Amniotic epithelial cell (primary cell): ENCODE measurements around the gene PHLDB3.
A peak's percentile ranks its signal among the peaks of the same experiment; 100 is the strongest.
"Not testable (repeated sequence)": the region's sequence is repeated elsewhere in the genome, so short reads cannot be mapped to it uniquely, and the experiment has no call there.

Experiments
- DNase-seq: peaks from one replicate; pipeline ENCODE4 v3.0.0-alpha.2; 2010; ENCODE audit warnings: low read depth

Gene PHLDB3

DNA sequence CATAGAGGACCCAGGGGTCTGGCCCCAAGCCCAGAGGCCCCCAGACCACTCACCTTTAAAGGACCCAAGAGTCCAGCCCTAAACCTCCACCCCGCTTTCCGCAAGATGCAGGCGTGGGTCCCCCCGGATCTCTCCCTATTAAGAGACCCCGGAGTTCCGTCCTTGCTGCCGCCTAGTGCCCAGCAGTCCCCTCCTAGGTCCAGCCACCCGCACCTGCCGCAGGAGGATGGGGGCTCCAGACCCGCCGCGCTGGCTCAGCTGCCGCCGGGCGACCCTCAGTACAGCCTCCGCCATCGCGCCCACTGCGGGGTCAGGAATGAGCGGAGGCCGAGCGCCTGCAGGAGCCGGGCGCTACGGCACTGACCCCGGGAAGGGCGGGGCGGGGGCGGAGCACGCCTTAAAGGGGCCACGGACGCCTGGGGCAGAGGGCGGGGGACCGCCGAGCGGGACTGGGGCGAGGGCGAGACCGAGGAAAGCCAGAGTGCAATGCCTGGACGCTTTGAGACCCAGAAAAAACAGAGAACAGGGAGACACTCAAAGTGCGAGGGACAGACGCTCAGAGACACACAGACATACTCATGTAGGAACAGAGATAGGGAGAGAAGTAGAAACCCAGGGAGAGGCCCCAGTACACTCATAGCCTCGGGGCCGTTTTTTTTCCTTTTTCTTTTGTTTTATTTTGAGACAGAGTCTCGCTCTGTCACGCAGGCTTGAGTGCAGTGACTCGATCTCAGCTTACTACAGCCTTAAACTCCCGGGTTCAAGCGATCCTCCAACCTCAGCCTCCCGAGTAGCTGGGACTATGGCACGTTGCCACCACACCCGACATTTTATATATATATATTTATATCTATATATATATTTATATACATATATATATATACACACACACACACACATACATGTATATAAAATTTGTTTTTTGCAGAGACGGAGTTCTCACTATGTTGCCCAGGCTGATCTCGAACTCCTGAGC, 22.6 kb upstream of the PHLDB3 start, which contains the start of gene ETHE1:
ETHE1 (minus strand) TSS at position 318 of the 976 bp plus-strand sequence; CDS start at position 294, 24 bp downstream.
- DNase-seq: peak; percentile 44

DNA sequence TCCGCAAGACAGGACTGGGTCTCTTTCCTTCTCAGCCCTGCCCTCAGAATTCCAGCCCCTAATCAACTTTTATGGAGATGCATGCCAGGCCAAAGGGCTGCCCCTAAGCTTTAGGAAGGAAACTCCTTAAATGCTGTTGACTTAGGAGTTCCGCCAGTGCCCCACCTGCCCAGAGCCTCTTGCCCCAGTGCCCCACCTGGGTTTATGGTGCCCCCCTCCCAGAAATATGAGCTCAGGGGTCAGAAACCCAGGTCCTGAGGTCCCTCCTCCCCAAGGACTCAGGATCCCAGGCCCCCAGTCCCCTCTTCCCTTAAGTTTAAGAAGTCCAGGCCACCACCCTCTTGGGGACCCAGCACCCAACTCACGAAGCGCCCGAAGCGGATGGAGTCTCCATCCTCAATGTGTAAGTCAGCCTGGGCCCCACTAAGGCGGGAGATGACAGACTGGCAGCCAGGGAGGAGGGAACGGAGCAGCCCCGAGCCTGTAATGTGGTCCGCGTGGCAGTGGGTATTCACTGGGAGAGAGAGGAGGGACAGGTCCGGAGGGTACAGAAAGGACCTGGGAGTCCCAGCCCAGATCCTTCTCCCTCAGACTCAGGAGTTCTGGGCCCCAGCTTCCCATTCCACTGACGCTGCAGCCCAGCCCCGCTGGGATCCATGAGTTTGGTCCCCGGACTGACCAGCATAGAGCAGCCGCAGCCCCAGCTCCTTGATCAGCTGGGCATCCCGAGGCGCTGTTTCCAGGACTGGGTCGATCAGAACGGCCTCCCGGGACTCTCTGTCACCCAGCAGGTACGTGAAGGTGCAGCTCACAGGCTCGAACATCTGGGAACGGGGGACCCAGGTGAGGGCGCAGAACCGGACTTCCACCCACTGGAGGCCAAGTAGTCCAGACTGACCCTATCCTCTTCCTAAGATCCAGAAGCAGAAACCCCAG, 21.6 kb upstream of the PHLDB3 start:
- DNase-seq: no peak

DNA sequence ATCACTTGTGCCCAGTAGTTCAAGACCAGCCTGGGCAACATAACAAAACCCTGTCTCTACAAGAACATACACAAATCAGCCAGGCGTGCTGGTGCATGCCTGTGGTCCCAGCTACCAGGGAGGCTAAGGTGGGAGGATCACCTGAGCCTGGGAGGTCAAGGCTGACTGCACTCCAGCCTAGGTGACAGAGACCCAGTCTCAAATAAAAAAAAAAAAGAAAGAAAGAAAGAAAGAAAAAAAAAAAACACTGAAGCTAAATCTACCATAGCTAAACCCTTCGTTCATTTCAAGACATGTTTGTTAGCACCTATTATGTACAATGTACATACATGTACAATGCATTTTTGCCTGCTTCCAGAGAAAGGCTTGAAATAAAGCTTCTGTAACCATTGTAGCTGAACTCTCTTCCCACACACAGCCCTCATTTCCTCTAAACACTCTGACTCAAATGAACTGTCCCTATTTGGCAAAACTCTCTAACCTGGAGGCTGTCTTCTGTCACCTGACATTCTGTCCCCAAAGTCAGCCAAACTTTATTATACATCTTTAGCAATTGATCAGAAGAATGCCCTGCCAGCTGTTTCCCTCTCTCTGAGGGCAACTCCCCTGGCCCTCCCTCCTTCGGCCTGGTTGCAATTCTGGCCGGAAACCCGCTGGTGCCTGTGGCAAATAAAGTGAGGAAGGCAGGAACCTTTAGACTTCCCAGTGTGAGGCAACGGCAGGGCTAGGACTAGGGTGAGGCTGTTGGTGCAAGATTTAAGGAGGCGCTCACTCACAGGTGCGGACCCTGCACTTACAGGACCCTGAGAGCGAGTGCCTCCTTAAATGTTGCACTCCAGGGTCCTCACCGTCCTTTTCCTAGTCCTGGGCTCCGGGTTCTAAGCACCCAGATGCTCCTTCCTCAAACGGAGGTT, 20.6 kb upstream of the PHLDB3 start:
- peak; percentile 56 for DNase-seq

DNA sequence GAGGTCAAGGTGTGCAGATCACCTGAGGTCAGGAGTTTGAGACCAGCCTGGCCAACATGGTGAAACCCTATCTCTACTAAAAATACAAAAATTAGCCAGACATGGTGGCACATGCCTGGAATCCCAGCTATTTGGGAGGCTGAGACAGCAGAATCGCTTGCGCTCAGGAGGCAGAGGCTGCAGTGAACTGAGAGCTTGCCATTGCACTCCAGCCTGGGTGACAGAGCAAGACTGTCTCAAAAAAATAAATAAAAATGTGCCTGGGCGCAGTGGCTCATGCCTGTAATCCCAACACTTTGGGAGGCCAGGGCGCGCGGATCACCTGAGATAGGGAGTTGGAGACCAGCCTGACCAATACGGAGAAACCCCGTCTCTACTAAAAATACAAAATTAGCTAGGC, 19.1 kb upstream of the PHLDB3 start:
- DNase-seq: not testable (repeated sequence)

DNA sequence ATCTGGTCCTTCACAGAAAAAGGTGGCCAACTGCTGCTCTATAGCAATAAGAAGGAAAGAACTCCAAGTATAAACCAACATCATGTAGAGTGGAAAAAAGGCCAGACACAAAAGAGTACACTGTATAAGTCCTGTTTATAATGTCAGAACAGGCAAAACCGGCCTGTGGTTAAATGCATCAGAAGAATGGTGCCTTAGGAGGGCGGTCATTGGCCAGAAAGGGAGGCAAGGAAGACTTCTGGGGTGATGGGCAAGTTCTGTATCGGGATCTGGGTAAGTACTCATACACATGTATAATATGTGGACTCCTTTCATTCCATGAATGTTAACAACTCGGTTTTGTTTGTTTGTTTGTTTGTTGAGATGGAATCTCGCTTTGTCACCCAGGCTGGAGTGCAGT, 18.4 kb upstream of the PHLDB3 start:
- no peak for DNase-seq

DNA sequence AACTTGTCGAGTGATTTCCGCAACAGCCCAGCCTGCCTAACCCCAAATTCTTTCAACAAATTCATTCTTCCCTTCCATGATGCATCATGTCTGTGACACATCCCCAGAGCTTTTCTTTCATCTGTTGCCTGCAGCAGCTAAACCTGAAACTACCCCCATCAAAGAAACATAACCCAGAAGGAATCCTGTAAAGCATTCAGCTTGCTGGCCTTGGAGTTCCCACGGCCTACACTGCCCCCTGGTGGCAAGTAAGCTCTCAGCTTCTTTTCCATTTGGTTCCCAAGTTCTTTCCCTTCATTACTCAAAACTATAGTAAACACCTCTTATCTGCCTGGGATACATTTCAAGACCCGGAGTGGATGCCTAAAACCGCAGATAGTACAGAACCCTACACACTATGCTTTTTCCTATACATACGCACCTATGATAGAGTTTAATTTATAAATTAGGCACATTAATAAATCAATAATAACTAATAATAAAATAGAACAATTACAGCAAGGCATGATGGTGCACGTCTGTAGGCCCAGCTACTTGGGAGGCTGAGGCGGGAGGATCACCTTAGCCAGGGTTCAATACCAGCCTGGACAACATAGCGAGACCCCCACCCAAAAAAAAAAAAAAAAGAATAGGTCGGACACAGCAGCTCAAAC, 15.0 kb upstream of the PHLDB3 start:
- peak; percentile 92 for DNase-seq

DNA sequence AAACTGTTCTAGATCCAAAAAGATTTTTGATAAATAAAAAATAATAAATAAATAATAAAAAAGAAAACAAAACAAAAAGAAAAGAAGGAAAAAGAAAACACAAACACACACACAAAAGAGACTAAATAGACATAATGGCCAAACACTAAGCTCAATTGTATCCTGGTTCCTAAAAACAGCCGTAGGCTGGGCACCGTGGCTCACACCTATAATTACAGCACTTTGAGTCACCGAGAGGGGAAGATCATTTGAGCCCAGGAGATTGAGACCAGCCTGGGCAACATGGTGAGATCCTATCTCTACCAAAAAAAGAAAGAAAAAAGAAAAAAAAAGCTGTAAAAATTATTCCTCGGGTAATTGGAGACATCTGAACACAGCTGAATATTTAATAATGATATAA, 13.5 kb upstream of the PHLDB3 start:
- DNase-seq: no peak

DNA sequence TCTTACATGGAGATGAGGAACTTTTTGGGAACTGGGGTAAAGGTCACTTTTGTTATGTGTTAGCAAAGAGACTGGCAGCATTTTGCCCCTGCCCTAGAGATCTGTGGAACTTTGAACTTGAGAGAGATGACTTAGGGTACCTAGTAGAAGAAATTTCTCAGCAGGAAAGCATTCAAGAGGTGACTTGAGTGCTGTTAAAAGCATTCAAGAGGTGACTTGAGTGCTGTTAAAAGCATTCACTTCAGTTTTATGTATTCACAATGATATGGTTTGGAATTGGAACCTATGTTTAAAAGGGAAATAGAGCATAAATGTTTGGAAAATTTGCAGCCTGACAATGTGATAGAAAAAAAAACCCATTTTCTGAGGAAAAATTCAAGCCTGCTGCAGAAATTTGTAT, 7.9 kb upstream of the PHLDB3 start:
- not testable (repeated sequence) for DNase-seq

DNA sequence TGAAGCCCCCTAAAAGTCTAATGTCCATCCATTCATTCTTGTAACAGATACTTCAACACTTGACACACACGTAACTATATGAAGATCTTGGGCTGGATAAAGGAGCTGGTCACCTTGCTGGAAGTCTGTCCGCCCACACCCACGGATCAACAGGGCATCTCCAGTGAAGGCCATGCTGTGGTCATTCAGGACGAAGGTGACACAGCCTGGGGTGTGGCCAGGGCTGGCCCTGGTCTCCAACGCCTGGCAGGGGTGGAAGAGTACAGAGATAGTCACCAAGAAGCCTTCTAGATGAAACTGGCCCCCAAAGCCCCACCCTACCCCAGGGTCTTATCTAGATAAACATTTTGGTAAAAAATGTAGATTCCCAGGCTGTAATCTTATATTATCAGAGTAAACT, 6.8 kb upstream of the PHLDB3 start:
- no peak for DNase-seq

DNA sequence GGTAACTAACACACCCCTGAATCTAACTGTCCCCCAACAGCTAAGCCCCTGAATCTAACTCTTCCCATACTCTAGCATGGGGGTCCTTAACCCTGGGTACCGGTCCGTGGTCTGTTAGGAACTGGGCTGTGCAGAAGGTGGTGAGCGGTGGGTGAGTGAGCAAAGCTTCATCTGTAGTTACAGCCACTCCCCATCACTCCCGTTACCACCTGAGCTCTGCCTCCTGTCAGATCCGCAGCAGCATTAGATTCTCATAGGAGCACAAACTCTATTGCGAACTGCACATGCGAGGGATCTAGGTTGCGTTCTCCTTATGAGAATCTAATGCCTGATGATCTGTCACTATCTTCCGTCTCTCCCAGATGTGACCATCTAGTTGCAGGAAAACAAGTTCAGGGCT, 6.2 kb upstream of the PHLDB3 start:
- DNase-seq: no peak

DNA sequence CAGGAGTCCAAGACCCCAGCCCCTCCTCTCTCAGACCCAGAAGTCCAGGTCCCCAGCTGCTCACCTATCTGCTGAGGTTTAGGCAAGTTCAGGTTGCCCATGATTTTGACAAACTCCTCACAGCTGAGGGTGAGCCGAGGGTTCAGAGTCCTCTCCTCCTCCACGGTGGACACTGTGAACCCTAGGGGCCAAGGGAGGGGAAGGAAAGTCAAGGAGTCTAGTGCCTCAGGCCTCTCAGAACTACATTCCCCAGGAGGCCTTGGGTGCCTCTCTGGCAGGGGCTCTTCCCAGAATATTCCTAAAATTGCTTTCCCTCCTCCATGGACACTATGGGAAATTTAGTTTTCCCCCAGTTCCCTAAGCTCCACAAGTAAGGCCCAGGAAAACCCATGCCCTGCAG, 3.3 kb upstream of the PHLDB3 start:
- no peak for DNase-seq

DNA sequence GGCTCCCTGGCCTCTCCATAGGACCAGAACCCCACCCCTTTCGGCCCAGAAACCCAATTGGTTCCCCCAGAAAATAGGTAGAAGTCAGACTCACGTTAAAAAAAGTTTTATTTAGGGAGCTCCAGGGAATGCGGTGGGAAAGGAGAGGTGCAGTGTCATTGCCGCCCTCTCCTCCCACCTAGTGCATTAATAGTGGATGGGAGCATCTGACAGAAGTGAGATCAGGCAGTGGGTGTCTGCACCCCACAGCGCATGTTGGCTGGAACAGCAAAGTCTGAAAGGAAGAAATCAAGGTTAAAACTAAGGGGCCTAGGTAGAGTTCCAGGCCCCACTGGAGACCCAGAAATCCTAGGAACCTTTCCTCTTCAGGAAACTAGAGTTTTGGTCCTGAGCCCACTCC, 2.1 kb upstream of the PHLDB3 start:
- no peak for DNase-seq

DNA sequence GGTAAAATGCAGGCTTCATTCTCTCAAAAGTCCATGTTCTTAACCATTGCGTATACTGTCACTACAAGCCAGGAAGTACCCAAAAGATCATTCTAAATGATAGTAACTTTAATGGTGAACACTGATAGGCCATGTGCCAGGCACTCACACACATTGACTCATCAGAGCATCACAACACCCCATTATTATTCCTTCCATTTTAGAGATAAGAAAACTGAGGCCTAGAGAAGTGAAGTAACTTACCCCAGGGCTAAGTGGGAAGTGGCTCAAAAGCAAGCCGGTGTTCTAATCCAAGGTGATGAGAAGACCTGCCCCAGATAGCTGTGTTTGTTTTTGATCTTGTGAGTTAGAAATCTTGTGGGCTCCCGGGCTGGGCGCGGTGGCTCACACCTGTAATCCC, 1.4 kb upstream of the PHLDB3 start:
- DNase-seq: no peak

DNA sequence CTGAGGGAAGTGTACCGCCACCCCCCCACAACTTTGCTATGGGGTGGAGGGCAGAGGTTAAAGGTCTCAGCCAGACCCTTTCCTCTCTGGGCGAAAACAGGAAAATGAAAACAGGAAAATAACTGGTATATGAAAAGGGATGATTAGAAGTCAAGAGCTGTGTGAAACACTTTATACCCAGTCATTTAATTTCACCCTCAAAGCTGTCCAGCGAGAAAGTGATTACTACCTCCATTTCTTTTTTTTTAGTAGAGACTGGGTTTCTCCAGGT, 575 bp upstream of the PHLDB3 start:
- no peak for DNase-seq

DNA sequence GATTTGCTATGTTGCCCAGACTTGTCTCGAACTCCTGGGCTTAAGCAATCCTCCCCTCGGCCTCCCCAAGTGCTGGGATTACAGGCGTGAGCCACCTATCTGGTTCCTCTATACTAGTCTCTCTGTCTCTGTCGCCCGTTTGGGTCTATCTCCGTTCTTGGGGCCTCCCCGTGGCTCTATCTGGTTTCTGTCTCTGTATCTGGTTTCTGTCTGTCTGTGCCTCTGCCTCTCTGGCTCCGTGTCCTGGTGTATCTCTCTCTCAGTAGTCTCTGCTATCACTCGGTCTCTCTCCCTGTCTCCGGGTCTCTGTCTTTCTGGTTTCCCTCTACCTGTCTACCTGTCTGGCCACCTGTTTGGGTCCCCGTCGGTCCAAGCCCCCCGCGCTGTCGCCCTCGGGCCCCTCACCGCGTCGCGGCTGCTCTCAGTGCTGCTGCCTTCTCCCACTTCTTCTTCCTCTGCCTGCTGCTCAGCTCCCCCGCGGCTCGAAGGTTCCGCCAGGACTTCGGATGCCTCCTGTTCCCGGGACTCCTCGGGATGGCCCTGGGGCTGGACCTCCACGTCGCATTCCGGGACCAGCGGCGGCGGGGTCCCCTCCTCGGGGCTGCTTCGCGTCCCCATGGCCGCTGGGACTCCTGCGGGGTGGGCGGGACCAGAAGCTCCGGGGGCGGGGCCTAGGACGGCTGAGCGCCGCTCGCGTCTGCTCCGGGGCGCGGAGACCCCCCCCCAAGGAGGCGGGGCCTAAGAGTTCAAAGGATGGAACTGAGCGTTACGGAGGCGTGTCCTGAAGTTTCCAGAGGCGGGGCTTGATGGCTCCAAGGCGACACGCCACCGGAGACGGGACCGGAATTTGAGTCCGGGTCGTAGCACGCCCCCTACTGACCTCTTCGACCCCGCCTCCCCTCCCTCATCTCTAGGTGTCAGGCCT, 783 bp downstream of the PHLDB3 start:
- peak; percentile 75 for DNase-seq

DNA sequence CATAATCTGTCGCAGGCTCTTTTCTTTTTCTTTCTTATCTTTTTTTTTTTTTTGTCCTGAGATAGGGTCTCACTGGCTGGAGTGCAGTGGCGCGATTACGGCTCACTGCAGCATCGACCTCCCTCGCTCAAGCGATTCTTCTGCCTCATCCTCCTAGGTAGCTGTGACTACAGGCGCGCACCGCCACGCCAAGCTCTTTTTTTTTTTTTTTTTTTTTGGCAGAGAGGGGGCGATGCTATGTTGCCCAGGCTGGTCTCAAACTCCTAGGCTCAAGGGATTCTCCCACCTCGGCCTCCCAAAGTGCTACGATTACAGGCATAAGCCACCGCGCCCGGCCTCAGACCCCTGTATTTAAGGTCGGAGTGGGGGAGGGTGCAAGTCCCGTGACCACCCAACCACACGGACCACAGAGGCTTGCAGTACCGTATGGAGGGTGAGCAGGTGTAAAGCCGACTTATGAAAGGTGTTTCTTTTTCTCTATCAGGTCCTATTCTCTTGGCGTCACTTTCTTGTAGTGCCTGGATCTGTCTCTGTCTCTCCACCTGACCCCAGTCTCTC, 2.0 kb downstream of the PHLDB3 start:
- no peak for DNase-seq

DNA sequence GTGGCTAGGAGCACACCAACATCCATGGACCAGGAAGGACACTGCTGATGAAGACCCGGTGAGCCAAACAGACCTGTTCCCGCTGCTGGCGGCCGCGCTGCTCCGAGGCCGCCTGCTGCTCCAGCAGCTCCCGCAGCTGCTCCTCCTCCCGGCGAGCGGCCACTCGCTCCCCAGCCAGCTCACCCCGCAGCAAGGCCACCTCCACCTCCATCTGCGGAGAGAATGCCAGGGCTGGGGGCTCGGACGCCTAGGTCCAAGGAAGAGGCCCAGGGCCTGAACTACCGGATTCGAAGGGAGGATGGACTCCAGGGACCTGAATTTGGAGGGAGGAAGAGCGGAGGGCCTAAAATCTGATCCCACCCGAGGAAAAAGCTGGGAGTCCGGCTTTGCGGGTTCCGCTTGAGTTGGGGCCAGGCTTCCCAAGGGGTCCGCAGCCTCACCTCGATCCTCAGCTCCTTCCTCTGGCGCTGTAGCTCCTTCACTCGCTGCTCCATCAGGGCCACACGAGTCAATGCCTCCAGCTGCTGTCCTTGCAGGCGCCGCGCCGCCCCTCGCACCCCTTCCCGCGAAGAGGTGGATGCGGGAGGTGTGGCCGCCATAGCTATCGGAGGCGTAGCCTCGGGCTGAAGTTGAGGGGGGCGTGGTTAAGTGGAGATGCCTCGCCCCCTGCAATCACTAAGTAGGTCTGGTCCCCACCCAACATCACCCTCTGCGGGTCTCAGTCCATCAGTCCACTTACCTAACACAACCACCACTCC, 2.7 kb downstream of the PHLDB3 start:
- no peak for DNase-seq

DNA sequence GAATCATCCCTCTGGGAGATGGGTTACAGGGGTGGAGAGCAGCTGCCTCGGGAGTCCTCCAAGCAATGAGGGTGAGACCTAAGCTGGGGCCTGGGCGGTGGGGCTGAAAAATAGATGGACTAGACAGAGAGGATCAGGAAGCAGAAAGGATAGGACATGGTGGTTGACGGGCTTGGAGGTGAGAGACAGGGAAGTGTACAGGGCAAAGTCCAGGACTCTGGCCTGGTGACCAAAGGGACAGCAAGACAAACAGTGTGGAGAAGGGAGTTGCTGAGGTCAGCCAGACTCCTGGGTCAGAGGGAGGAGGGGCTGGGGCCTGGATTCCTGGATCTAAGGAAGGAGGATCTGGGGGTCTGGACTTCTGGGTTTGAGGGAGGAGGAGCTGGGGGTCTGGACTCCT, 5.5 kb downstream of the PHLDB3 start:
- DNase-seq: no peak

DNA sequence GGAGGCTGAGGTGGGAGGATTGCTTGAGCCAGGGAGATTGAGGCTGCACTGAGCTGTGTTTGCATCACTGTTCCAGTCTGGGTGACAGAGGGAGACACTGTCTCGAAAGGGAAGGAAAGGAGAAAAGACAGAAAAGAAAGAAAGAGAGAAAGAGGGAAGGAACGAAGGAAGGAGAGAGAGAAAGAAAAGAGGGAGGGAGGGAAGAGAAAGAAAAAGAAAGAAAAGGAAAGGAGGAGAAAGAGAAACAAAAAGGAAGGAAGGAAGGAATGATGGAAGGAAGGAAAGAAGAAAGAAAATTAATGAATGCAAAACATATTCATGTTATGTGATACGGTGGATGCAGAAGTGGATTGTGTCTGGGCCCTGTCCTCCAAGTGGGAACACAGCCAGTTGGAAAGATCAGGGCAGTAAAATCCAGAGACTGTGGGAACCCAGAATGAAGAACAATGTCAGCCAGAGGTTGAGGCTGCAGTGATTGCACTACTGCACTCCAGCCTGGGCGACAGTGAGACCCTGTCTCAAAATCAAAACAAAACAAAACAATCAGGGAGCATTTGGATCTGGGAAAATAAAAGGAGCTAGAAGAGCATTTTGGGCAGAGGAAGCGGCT, 6.2 kb downstream of the PHLDB3 start:
- no peak for DNase-seq
